H1 (cell line): ENCODE measurements around the gene MAGI1. TPM values are rescaled to one million over a fixed set of nuclear protein-coding genes. Genes with fewer than 3 reads are reported as not detected.
A peak's percentile ranks its signal among the peaks of the same experiment; 100 is the strongest.

Experiments
- ASH2L ChIP-seq: fragments of 200-600, 300-600 bp; sonication (generic); IDR thresholded peaks from one replicate; pipeline ENCODE4 v1.7.1; 2017; ENCODE audit warnings: low read length
- CHD7 ChIP-seq: fragments of 300-600 bp; sonication (generic); IDR thresholded peaks from 2 replicates; pipeline ENCODE4 v1.7.1; 2012; ENCODE audit warnings: low read length, moderate library complexity, mild to moderate bottlenecking, inconsistent platforms; ENCODE audit not compliant: insufficient replicate concordance
- NANOG ChIP-seq: IDR thresholded peaks from 2 replicates; pipeline ENCODE4 v1.6.1; 2011; ENCODE audit warnings: low read length, low read depth, mild to moderate bottlenecking, inconsistent platforms; ENCODE audit not compliant: insufficient read depth, poor library complexity, severe bottlenecking
- POLR2A ChIP-seq, 2 experiments: IDR thresholded peaks; 1 replicate in 1 of 2; 2 replicates in 1 of 2; pipeline ENCODE4 v1.6.1; 2011; ENCODE audit warnings: low read depth in 2 of 2, low read length in 2 of 2, mild to moderate bottlenecking in 2 of 2; ENCODE audit errors: control extremely low read depth in 1 of 2
- RFX5 ChIP-seq: IDR thresholded peaks from 2 replicates; pipeline ENCODE4 v1.6.1; 2011; ENCODE audit warnings: low read depth, low read length, improper control_type of control experiment, borderline replicate concordance
- SP2 ChIP-seq: IDR thresholded peaks from 2 replicates; pipeline ENCODE4 v1.6.1; 2012; ENCODE audit warnings: mild to moderate bottlenecking, low read length, inconsistent platforms
- TEAD4 ChIP-seq: IDR thresholded peaks from 2 replicates; pipeline ENCODE4 v1.6.1; 2012; ENCODE audit warnings: low read depth, low read length, inconsistent platforms, mixed read lengths
- ZNF274 ChIP-seq: IDR thresholded peaks from 2 replicates; pipeline ENCODE4 v1.7.0; 2012; ENCODE audit warnings: low read length, borderline replicate concordance; ENCODE audit errors: extremely low read depth
- polyA plus RNA-seq, 7 experiments: library from polyadenylated mRNA; depleted of rRNA in 3 of 7; stranded (reverse) in 5 of 7; unstranded in 2 of 7; fragments of >200 nt in 5 of 7; fragments of 200-250 nt in 2 of 7; gene quantifications; 1 replicate in 5 of 7; 2 replicates in 1 of 7; 4 replicates in 1 of 7; pipeline versions ENCODE4 v1.2.1 to v1.2.3, GENCODE V29; 2011 to 2013; ENCODE audit warnings: missing spikeins in 2 of 7, mixed read lengths in 2 of 7
- total RNA-seq: library from RNA; stranded (reverse); fragmentation: NEBNext Ultra II Directional; extraction: Animal tissue kit (Norgen Biotek cat#: 25700); gene quantifications from 2 replicates; pipeline ENCODE4 v1.2.1, GENCODE V29; 2021
- TF ChIP-seq, protein P1 (sequence below): IDR thresholded peaks from 2 replicates; pipeline ENCODE4 v1.6.1; 2012; ENCODE audit warnings: inconsistent platforms

The MAGI1 gene
- total and polyA plus RNA-seq, 2 of the 8 experiments (the other 6 are each of a cell fraction or from before 2014, with no cell fraction given): 19.8 to 78.0 TPM

DNA sequence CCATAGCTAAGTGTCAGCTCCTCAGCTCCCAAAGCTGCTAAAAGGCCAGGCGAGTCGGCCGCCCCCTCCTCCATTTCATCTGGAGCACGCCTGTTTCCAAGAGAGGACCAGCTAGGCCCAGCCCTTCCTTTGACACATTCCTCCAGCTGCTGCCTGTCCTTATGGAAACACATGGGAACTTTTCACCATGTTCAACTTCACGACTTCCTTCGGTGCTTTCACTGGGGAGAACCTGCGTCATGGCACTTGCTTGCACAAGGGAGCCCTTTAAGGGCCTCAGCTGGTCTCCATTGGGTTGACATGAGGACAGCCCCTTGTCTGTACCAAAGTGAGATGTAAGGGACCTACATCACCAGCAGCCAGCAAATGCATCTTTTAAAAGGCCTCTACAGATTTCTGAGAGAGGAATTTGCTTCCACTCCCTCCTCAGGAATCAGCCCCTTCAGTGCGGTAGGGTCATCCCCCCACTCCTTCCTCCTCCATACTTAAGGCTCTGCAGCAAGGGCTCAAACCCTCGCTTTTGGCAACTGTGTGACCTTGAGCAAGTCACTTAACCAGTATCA is 2.1 kb downstream of the MAGI1 start (continued):
- no peak for TF ChIP-seq CHD7
- no peak for TF ChIP-seq ZNF274
- TF ChIP-seq, protein P1, sequence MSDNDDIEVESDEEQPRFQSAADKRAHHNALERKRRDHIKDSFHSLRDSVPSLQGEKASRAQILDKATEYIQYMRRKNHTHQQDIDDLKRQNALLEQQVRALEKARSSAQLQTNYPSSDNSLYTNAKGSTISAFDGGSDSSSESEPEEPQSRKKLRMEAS: 0 out of 2 replicates have a peak, but pooled peaks have one; percentile 10
- TF ChIP-seq TEAD4: no peak
- no peak for TF ChIP-seq SP2
- peak in 1 of 2 experiments; percentile 55; a peak in 1 of 3 replicates for TF ChIP-seq POLR2A (IDR thresholded peaks at IDR 0.05; ENCODE audit: control extremely low read depth in 1 of 2, low read depth in 2 of 2, low read length in 2 of 2)
- TF ChIP-seq ASH2L: peak; percentile 26
- TF ChIP-seq RFX5: no peak
- TF ChIP-seq NANOG: no peak
- TF ChIP-seq, all 59 proteins: peak for 5
